GM12875 (cell line): ENCODE results near the gene DIP2C.

Source experiments
- H3K4me3 ChIP-seq: one replicate; pipeline ENCODE4 v1.5.1; 2011; ENCODE audit warnings: low read depth, low read length, control low read depth
- CTCF ChIP-seq: IDR thresholded peaks from 2 replicates; pipeline ENCODE4 v1.5.1; 2011; ENCODE audit warnings: low read depth, mild to moderate bottlenecking, control low read depth, inconsistent platforms, low read length, moderate library complexity, borderline replicate concordance; ENCODE audit not compliant: insufficient read depth

The DIP2C gene

GRCh38 chr10:421170-421569 is 268.3 kb downstream of the DIP2C start:
- TF ChIP-seq CTCF, result no peak
- no peak overlapping the region for H3K4me3 ChIP-seq

GRCh38 chr10:420154-421121 is 269.0 kb downstream of the DIP2C start:
- TF ChIP-seq CTCF, result no peak
- no peak overlapping the region for H3K4me3 ChIP-seq

GRCh38 chr10:418894-419293 is 270.6 kb downstream of the DIP2C start:
- no peak overlapping the region for H3K4me3 ChIP-seq
- no peak for TF ChIP-seq CTCF

- no peak overlapping the region for H3K4me3 ChIP-seq
- TF ChIP-seq CTCF, result no peak
These were observed 271.2 kb downstream of the DIP2C start for GRCh38 chr10:418226-418625.

GRCh38 chr10:416091-416515 is 273.4 kb downstream of the DIP2C start:
- H3K4me3 ChIP-seq, result no peak overlapping the region
- TF ChIP-seq CTCF, result no peak

- no peak for TF ChIP-seq CTCF
- H3K4me3 ChIP-seq, result no peak overlapping the region
These were observed 275.8 kb downstream of the DIP2C start for GRCh38 chr10:413662-414071.

- no peak for TF ChIP-seq CTCF
- H3K4me3 ChIP-seq, result no peak overlapping the region
These were observed 277.4 kb downstream of the DIP2C start for GRCh38 chr10:412109-412508.
